NCI-H2227 (cell line): ENCODE data around the gene OR2AE1.
"Not testable (repeated sequence)": the region's sequence is repeated elsewhere in the genome, so short reads cannot be mapped to it uniquely, and the experiment has no call there.

ENCODE experiments used
- DNase-seq: peaks from one replicate; lab custom pipeline; 2025; ENCODE audit not compliant: unreplicated experiment; lab: John Stamatoyannopoulos, UW

The OR2AE1 gene, protein sequence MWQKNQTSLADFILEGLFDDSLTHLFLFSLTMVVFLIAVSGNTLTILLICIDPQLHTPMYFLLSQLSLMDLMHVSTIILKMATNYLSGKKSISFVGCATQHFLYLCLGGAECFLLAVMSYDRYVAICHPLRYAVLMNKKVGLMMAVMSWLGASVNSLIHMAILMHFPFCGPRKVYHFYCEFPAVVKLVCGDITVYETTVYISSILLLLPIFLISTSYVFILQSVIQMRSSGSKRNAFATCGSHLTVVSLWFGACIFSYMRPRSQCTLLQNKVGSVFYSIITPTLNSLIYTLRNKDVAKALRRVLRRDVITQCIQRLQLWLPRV

DNA sequence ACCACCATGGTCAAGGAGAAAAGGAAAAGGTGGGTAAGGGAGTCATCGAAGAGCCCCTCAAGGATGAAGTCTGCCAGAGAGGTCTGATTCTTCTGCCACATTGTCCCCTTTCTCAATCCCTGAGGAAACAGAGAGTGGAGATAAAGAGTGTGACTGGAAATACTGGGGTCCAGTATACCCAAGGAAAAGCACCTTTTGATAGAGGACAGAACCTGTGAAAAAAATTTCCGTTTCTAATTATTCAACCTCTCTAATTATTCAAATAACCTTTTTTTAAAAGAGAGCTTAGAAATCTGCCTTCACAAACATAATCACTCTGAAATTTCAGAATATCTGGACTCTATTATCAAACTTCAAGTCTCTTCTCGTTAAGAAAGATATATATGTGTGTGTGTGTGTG, at the start of gene OR2AE1:
OR2AE1 (minus strand) TSS at position 101 of the 400 bp plus-strand sequence; CDS start at position 101, 0 bp downstream.
- no peak for DNase-seq

- DNase-seq: no peak
Observed at GRCh38 chr7:99926321-99926720, 49.5 kb upstream of the OR2AE1 start.

GRCh38 chr7:99923200-99923599, 46.4 kb upstream of the OR2AE1 start:
- no peak for DNase-seq

DNA sequence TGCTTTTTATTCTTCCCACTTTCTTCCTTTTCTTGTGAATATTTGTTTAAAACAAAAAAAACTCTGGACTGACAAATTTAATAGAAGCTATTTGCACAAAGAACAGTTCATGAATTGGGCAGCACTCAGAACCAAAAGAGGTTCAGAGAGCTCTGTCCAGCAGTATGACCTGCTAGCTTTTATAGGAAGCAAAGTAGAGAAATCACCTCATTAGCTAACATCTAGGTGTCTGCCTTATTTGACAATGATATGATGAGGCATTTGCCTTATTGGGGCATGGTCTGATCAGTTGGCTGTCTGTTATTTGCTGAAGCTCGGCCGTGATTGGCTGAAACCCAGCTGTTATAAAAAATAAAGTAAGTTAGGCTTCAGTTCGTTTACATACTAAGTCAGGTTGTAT, 43.3 kb upstream of the OR2AE1 start:
- DNase-seq: no peak

DNA sequence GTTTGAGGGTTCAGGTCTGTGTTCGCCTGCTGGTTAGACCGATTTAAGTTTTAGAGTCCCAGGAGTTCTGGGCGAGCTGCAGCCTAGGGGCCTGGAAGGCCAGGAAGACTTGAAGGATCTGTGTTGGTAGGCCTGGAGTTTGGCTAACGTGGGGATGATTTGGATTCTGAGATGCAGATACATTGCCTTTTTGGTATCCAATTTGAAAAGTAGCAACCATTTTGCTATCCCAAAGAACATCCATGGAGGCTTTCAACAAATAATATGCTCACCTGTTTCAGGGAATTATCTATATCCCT, 42.9 kb upstream of the OR2AE1 start:
- DNase-seq: no peak

DNA sequence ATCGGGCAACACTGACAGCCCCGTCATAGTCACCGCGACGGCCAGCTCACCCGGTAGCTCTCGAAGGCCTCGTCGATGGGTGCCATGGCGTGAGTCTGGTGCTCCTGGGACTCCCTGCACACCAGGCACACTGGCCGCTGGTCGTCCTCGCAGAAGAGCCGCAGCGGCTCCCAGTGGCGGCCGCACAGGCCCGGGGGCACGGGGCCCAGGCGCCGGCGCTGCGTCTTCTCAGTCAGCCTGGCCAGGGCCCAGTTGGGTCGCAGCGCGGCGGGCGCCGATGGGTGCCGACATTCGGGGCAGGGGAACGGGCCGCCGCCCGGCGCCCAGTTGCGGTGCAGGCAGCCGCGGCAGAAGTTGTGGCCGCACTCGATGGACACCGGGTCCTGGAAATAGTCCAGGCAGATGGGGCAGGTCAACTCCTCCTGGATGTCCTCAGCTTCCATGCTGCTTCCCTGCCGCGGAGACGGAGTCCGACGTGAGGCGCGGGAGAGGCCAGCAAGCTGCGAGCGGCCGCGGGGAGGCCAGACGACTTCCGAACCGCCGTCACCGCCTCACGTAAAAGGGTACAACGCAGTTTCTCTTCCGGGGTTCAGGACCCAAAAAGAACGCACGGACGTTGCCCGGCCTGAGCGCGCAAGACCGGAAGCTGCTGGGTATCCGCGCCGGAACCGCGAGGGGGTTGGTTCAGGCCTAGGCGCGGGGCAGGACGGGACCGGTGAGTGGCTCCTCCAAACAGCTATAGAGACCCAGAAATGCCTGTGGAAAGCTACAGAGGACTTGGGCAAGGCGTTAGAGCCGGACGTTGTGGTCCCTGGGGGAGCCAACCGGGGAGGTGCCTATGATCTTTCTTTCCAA, 42.4 kb upstream of the OR2AE1 start, which contains the start of gene TRIM4:
TRIM4 (minus strand) TSS at position 572 of the 855 bp plus-strand sequence; CDS start at position 443, 129 bp downstream.
- peak; percentile 94 for DNase-seq

DNA sequence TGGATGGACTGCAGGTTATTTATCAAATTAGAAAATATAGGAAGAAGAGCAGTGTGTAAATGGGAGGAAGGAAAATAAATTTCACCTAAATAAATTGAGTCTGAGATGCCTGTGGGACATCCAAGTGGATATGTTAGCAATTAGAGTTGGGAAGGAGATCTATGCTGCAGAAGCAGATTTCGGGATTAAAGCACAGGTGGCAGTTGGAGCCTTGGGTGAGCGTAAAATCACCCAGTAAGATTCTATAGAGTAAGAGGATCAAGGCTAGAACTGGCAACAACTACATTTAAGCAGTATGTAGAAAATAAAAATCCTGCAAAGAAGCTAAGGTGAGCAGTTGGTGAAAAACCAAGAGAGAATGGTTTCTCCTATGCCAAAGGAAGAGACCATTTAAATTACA, 34.1 kb upstream of the OR2AE1 start:
- DNase-seq: no peak

GRCh38 chr7:99901581-99901980, 24.7 kb upstream of the OR2AE1 start:
- DNase-seq: no peak

DNA sequence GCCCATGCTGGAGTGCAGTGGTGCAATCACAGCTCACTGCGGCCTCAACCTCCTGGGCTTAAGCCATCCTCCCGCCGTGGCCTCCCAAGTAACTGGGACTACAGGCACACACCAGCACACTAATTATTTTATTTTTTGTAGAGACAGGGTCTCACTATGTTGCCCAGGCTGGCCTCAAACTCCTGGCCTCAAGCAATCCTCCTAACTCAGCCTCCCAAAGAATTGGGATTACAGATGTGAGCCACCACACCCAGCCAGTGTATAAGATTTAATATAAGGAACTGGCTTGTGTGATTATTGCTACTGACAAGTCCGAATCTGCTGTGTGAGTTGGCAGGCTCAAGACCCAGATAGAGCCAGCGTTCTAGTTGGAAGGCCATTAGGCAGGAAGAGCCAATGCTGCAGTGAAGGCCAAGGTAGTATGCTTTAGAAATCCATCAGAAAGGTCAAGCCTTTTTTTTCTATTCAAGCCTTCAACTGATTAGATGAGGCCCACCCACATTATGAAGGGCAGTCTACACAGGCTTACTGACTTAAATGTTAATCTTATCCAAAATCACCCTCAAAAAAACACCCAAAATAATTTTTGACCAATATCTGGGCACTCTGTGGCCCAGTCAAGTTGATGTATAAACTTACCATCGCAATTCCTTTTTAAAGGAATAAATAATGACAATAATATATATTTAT, 23.1 kb upstream of the OR2AE1 start:
- DNase-seq: no peak

GRCh38 chr7:99898836-99899235, 22.0 kb upstream of the OR2AE1 start:
- no peak for DNase-seq

- DNase-seq: no peak
Observed at GRCh38 chr7:99898023-99898357, 21.2 kb upstream of the OR2AE1 start.

DNA sequence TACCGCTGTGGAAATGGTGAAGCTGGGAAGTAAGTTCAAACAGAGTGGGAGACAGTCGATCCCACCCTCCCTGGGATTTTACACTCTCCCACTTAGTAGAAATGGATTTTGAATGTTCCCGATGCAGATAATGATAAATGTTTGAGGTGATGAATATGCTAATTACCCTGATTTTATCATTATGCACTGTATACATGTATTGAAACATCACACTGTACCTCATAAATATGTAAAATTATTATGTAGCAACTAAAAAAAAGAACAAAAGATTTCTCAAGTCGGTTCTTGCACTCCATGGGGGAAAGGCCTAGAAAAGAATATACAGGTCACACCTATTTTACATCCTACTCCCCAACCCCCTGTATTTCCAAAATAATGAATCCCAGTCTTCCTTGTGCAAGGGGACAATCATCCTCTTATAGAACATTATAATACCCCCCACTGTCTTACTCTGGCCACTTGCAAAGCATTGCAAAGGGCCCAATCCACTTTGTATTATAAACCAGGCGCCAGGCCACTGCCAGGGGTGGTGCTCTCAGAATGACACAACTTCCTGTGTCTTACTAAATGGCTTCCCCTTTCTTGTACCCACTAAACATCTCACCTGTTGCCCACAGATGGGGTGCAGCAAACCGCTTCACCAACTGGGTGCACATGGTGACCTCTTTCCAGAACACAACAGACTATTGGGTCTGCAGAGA, 20.6 kb upstream of the OR2AE1 start:
- DNase-seq: no peak

DNA sequence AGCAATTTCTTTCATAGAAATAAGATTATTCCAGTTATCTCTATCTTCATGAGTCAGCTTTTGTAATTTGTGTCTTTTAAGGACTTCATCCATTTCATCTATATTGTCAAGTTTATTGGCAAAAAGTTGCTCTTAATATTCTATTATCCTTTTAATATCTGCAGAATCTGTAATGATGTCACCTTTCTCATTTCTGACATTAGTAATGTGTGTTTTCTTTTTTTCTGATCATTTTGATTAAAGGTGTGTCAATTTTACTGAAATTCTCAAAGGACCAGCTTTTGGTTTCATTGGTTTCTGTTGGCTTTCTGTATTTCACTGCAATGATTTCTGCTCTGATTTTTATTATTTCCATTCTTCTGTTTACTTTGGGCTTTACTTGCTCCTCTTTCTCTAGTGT, 17.9 kb upstream of the OR2AE1 start:
- no peak for DNase-seq

GRCh38 chr7:99893280-99893679, 16.4 kb upstream of the OR2AE1 start:
- no peak for DNase-seq

GRCh38 chr7:99890348-99890747, 13.5 kb upstream of the OR2AE1 start:
- not testable (repeated sequence) for DNase-seq

GRCh38 chr7:99888366-99888765, 11.5 kb upstream of the OR2AE1 start:
- DNase-seq: not testable (repeated sequence)

- DNase-seq: no peak
Observed at GRCh38 chr7:99881370-99881769, 4.5 kb upstream of the OR2AE1 start.

- no peak for DNase-seq
Observed at GRCh38 chr7:99876491-99876890, 342 bp downstream of the OR2AE1 start.

- DNase-seq: no peak
Observed at GRCh38 chr7:99868246-99868645, 8.6 kb downstream of the OR2AE1 start.

DNA sequence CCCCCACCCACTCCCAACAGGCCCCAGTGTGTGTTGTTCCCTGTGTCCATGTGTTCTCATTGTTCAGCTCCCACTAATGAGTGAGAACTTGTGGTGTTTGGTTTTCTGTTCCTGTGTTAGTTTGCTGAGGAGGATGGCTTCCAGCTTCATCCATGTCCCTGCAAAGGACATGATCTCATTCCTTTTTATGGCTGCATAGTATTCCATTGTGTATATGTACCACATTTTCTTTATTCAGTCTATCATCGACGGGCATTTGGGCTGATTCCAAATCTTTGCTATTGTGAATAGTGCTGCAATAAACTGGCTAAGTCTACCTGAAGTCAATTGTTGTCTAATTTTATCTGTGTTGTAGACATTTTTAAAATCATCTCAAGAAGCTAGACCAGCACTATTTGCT, 9.4 kb downstream of the OR2AE1 start:
- not testable (repeated sequence) for DNase-seq

- DNase-seq: no peak
Observed at GRCh38 chr7:99863847-99864440, 12.9 kb downstream of the OR2AE1 start.
